Dedifferentiated amniotic fluid mesenchymal stem cell (primary cell): ENCODE measurements around the gene ZNRF2.
"Not testable (repeated sequence)": the region's sequence is repeated elsewhere in the genome, so short reads cannot be mapped to it uniquely, and the experiment has no call there.

Source experiments
- DNase-seq: peaks from one replicate; pipeline ENCODE4 v3.0.0-alpha.2; 2016; ENCODE audit errors: extremely low spot score

The ZNRF2 gene

GRCh38 chr7:30353932-30354607, 69.7 kb downstream of the ZNRF2 start:
- DNase-seq = no peak

DNA sequence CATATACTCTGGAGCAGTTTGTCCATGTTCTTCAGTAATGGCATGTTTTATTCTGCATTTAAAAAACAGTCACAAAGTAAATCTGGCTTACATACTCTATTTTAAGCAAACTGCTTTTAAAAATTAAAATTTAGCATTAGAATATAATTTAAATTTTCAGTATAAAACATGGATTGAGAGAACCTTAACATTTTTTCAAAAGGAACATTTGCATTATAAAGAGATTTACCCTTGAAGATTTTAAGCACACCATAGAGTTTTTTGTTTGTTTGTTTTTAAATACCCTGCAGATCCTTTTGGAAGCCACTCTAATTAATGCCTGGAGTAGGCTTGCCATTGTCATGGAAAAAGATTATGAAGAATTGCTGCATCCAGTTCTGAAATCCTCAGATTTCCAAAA, 70.4 kb downstream of the ZNRF2 start:
- no peak for DNase-seq

DNA sequence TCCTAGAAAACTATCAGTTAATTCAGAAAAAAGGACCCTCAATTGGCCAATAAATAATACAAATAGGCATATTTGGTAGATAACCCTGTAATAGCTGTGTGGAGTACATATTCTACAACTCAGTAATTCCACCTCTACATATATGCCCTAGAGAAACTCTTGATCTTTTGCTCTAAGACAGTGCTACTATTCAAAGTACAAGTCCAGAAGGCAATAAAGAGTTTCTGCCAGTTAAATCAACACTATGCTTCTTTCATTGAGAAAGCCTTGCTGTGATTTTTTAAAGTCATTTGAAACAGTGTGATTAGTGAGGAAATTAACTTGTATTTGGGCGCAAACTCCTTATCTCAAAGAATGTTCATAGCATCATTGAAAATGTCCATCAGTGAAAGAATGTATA, 75.6 kb downstream of the ZNRF2 start:
- DNase-seq = no peak

- DNase-seq = no peak
Measured at GRCh38 chr7:30363778-30364563, 79.6 kb downstream of the ZNRF2 start.

- no peak for DNase-seq
Measured at GRCh38 chr7:30364773-30365172, 80.4 kb downstream of the ZNRF2 start.

GRCh38 chr7:30365621-30366020, 81.2 kb downstream of the ZNRF2 start:
- no peak for DNase-seq

DNA sequence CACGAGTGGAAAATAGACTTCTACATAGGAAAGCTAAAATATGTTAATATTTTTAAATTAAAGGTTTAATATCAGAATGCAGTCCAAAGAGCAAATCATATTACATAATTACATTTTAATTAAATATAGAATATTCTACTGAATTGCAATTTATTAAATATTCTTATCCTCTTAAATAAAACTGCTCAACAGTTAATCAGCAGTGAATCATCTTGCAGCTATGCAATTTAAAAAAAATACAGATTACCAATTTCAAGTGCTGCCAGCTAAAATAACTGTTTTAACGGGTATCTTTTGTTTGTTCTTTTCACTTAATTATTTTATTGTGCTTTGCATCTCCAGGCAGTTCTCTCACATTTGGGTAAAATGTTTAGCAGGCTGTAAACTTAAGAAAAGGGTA, 82.2 kb downstream of the ZNRF2 start:
- no peak for DNase-seq

GRCh38 chr7:30367561-30367960, 83.2 kb downstream of the ZNRF2 start:
- DNase-seq = no peak

DNA sequence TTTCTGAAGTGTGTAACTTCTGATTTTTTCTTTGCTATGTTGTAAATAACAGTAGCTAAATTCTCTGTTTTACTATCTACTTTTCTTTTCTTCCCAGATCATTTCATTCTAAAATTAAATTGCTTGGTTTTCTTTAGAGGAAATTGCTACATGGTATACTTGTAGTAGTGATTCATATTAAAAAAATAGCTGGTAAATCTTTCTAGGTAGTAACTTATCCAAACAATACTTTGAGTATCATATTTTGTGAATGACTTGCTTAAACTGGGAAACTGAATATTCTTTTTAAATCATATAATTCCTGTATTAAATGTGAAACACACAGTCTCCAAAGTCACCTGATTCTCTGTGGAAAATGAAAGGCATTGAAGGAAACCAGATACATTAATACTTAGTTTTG, 85.5 kb downstream of the ZNRF2 start:
- DNase-seq = no peak

- no peak for DNase-seq
Measured at GRCh38 chr7:30371321-30371720, 86.9 kb downstream of the ZNRF2 start.

DNA sequence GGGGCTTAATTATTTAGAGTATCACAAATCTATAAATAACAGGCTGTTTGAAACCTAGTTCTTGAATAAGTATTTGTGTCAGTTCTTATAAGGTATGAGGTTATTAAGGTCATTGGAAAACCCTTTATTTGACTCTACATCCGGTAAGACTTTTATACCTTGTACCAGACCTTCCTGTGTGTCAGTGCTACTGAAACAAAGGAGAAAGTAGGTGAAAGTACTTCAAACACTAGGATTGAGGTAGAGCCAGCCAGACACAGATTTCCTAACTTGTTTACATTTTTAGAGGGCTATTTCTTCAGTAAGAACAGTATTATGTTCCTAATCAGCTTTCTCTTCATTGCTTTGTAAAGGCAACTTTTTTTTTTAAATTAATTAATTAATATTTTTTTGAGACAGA, 93.9 kb downstream of the ZNRF2 start:
- no peak for DNase-seq

- DNase-seq = no peak
Measured at GRCh38 chr7:30379131-30379530, 94.7 kb downstream of the ZNRF2 start.

- no peak for DNase-seq
Measured at GRCh38 chr7:30379741-30380140, 95.3 kb downstream of the ZNRF2 start.

DNA sequence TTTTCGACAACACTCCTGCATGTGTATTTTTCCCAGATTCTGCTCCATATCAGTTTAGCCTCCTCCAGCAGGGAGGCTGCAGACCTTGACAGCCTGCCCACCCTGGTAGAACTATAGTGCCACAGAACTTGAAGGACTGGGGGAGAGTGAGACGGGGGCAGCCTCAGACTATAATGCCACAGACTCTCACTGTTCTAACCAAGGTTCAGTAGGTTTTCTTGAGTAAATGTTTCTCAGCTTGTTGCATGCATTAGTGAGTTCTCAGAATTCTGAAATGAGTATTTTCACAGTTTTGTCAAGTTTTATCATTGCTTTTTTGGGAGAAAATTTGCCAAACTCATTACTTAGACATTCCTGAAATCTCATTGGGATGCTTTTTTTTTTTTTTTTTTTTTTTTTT, 95.9 kb downstream of the ZNRF2 start:
- no peak for DNase-seq

DNA sequence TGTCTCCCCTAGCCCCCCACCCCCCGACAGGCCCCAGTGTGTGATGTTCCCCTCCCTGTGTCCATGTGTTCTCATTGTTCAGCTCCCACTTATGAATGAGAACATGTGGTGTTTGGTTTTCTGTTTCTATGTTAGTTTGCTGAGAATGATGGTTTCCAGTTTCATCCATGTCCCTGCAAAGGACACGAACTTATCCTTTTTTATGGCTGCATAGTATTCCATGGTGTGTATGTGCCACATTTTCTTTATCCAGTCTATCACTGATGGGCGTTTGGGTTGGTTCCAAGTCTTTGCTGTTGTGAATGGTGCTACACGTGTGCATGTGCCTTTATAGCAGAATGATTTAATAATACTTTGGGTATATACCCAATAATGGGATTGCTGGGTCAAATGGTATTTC, 96.4 kb downstream of the ZNRF2 start:
- DNase-seq = not testable (repeated sequence)

- DNase-seq = no peak
Measured at GRCh38 chr7:30382607-30383006, 98.2 kb downstream of the ZNRF2 start.

- DNase-seq = no peak
Measured at GRCh38 chr7:30389791-30390190, 105.4 kb downstream of the ZNRF2 start.

GRCh38 chr7:30390736-30391636, 106.6 kb downstream of the ZNRF2 start:
- no peak for DNase-seq

DNA sequence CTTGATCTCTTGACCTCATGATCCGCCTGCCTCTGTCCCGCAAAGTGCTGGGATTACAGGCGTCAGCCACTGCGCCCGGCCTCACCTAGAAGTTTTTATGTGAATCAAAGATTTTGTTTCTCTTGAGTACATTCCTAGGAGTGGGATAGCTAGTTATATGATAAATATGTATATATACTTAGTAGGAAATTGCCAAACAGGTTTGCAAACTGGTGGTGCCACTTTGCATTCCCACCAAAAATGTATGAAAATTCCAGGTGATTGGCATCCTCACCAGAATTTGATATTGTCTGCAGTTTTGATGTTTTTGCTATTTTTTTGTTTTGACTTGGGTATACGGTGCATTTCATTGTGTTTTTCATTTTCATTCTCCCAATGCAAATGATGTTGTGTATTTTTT, 107.4 kb downstream of the ZNRF2 start:
- no peak for DNase-seq

- no peak for DNase-seq
Measured at GRCh38 chr7:30395676-30396075, 111.3 kb downstream of the ZNRF2 start.

DNA sequence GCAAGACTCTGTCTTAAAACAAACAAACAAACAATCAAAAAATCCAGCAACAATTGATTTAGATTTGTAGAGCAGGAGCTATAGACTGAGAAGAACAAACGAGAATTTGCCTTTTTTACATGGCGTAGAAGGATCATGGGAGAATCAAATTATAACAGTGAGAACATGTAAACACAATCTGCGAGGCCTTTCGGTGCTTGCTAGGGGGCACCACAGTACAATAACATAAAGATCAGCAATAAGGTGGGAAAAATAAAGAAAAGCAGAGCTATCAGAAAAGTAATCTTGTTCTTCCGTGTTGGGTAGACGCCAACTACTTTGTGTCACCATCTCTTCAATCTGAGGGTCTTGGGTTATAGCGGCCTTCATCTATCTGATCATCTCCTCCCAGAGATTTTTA, 112.0 kb downstream of the ZNRF2 start:
- DNase-seq = no peak

DNA sequence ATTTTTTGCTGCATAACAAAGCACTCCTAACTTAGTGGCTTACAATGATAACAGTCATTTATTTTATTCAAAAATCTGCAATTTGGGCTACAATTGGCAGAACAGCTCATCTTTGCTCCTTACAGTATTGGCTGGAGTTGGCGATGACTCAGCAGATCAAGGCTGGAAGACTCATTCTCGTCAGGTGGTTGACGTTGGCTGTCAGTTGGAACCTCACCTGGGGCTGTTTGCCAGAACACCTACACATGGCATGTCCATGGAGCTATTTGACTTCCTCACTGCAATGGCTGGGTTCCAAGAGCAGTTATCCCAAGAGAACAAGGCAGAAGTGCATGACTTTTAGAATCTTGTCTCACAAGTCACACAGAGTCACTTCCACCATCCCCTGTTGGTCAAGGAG, 119.1 kb downstream of the ZNRF2 start:
- DNase-seq = no peak

DNA sequence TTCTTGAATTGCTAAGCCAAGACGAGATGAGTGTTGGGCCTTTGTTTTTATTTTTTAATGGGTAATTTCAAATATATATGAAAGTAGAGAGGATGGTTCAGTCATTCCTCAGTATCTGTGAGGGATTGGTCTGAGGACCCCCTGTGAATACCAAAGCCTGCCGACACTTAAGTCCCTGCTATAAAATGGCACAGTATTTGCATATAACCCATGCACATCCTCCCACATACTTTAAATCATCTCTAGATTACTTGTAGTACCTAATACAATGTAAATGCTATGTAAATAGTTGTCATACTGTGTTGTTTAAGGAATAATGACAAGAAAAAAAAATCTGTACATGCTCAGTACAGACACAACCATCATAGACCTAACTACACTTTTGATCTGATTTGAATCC, 120.8 kb downstream of the ZNRF2 start:
- no peak for DNase-seq
